ENCODE data around the gene CYTH1. TPM values are rescaled to one million over a fixed set of nuclear protein-coding genes. Genes with fewer than 3 reads are reported as not detected.

The CYTH1 gene
- total RNA-seq, 1 experiment from 2014 or later = 34.3 TPM

GRCh38 chr17:78793968-78794367, 11.9 kb upstream of the CYTH1 start (continued):
- TF ChIP-seq, protein P1, sequence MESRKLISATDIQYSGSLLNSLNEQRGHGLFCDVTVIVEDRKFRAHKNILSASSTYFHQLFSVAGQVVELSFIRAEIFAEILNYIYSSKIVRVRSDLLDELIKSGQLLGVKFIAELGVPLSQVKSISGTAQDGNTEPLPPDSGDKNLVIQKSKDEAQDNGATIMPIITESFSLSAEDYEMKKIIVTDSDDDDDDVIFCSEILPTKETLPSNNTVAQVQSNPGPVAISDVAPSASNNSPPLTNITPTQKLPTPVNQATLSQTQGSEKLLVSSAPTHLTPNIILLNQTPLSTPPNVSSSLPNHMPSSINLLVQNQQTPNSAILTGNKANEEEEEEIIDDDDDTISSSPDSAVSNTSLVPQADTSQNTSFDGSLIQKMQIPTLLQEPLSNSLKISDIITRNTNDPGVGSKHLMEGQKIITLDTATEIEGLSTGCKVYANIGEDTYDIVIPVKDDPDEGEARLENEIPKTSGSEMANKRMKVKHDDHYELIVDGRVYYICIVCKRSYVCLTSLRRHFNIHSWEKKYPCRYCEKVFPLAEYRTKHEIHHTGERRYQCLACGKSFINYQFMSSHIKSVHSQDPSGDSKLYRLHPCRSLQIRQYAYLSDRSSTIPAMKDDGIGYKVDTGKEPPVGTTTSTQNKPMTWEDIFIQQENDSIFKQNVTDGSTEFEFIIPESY (IDR thresholded peaks at IDR 0.05; ENCODE audit: extremely low read depth, insufficient replicate concordance, low read length) = no peak
- TF ChIP-seq RAD21 (IDR thresholded peaks at IDR 0.05; ENCODE audit: low read depth) (no peak), CTCF (IDR thresholded peaks at IDR 0.05 in 2 of 3, conservative IDR thresholded peaks at IDR 0.05 in 1 of 3; ENCODE audit: borderline replicate concordance in 1 of 3, insufficient read depth in 1 of 3, low read depth in 2 of 3, low read length in 2 of 3) (no peak), CBX3 (IDR thresholded peaks at IDR 0.05; ENCODE audit: low read depth) (no peak), MAX (IDR thresholded peaks at IDR 0.05) (no peak), ELF1 (IDR thresholded peaks at IDR 0.05; ENCODE audit: borderline replicate concordance, low read depth) (no peak), FOSL1 (IDR thresholded peaks at IDR 0.05; ENCODE audit: low read depth) (no peak)

GRCh38 chr17:78793415-78793814, 11.3 kb upstream of the CYTH1 start:
- H3K36me3 ChIP-seq (ENCODE audit: control insufficient read depth in 1 of 2, insufficient read depth in 2 of 2, low read length in 2 of 2) = peaks cover 33 to 41% of the 10 kb centered on the region in 2 experiments
- ChIA-PET CTCF (no interaction called here), RAD21 (ENCODE audit: low non-redundant PET in 1 of 2, low total read pairs in 2 of 2, uncharacterized antibody in 2 of 2, unreplicated experiment in 2 of 2) (no interaction called here), POLR2A (no interaction called here)
- H3K4me2 ChIP-seq (ENCODE audit: low read length) = no peak overlapping the region
- no peak overlapping the region for H3K27ac ChIP-seq (ENCODE audit: low read depth, low read length)
- 0 out of 2 replicates have a peak, but pooled peaks cover 4% of the 10 kb centered on the region for H4K20me1 ChIP-seq (ENCODE audit: insufficient read depth)
- H3K9ac ChIP-seq (ENCODE audit: low read length) = no peak overlapping the region
- H3K79me2 ChIP-seq (ENCODE audit: insufficient read depth, low read length) = peaks cover 4% of the 10 kb centered on the region; the same call in 1 of the 2 replicates
- TF ChIP-seq JUND (IDR thresholded peaks at IDR 0.05) = no peak
- TF ChIP-seq ZFX (IDR thresholded peaks at IDR 0.05) = no peak
- no peak for TF ChIP-seq SIN3A (IDR thresholded peaks at IDR 0.05; ENCODE audit: low read depth)
- TF ChIP-seq POLR2AphosphoS5 (IDR thresholded peaks at IDR 0.05; ENCODE audit: low read depth, low read length) = no peak
- TF ChIP-seq EZH2 (IDR thresholded peaks at IDR 0.05) = no peak
- no peak for TF ChIP-seq ELF1 (IDR thresholded peaks at IDR 0.05; ENCODE audit: borderline replicate concordance, low read depth)
- no peak for TF ChIP-seq SRF (IDR thresholded peaks at IDR 0.05; ENCODE audit: low read depth)
- no peak for TF ChIP-seq EZH2phosphoT487 (IDR thresholded peaks at IDR 0.05; ENCODE audit: borderline replicate concordance)
- no peak overlapping the region for H2AFZ ChIP-seq (ENCODE audit: low read depth, low read length, poor library complexity, severe bottlenecking)
- ATAC-seq = no peak
- H3K27me3 ChIP-seq (ENCODE audit: insufficient read depth, low read length) = no peaks in the 10 kb centered on the region
- BruUV-seq (replicated peaks) = no TSS peak
- intact Hi-C loops (cut with micrococcal nuclease) = no loop called here
- no peaks in the 10 kb centered on the region for H3K9me3 ChIP-seq (ENCODE audit: control insufficient read depth in 1 of 2, insufficient read depth in 1 of 2, low read depth in 1 of 2, low read length in 2 of 2)
- no peak for DNase-seq (ENCODE audit: low read depth, low spot score)
- no peak overlapping the region for H3K4me3 ChIP-seq (replicated peaks in 1 of 2; ENCODE audit: low read depth in 1 of 2, low read length in 2 of 2)
- 0 out of 4 replicates have a peak, but pooled peaks cover 0 to 5% of the 10 kb centered on the region in 2 experiments for H3K4me1 ChIP-seq (ENCODE audit: control insufficient read depth in 1 of 2, insufficient read depth in 2 of 2, low read length in 2 of 2)
- H3K9me2 ChIP-seq (ENCODE audit: insufficient read depth) = no peaks in the 10 kb centered on the region

All from HCT116 (cell line).